GM21717 (cell line): ENCODE data around the gene SCD5.

ENCODE experiments used
- ATAC-seq: cut with Tn5 transposase; IDR thresholded peaks from one replicate; pipeline ENCODE4 v1.9.1; 2021; ENCODE audit warnings: mild to moderate bottlenecking, moderate library complexity; ENCODE audit not compliant: unreplicated experiment

The SCD5 gene

DNA sequence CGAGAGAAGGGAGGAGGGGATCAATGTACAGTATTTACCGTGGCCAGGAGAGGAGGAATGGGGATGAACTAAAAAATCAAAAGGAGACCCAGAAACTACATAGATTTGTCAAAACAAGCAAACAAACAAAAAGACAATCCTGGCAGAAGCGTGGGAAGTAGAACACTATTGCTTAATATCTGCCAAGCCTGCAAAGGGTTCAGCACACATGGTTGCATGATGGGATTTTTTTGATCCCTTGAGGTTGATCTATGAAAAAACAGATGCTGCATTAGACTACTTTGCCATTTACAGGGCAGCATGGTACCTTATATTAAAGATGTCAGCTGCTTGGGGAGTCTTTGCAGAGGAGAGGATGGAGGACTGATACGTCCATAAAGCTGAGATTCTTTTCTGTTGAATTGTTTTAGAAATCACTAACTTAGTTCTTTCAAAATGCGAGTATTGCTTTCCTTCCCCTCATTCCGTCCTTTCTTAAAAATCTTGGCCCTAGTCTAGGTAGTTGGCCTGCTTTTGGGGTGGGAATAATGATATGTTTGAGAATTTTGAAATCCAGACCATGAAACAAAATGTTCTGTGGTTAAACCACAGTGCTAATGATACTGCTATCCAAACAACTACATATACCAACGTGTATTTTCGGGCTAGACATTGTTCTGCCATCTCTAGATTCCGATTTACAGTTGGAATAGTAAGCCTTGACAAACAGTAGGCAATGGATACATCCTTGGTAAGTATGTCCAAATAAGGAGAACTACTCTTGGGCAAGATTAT lies 197.2 kb downstream of the SCD5 start:
- no peak for ATAC-seq

DNA sequence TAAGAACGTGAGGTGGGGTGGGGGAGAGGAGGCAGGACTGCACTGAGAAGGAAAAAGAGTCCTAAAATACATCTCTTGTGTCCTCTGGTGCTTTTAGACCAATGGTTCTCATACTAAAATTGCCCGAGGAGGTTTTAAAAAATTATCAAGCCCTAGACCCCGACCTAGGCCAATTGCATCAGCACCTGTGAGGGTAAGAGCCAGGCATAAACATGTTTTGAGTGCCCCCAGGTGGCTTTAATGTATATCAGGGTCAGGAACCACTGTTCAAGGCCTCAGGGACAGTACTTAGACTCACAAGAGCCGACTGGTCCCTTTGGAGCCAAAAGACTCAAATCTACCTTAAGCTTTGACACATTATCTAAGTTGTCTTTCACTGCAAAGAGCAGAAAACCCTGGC lies 199.3 kb downstream of the SCD5 start:
- no peak for ATAC-seq

GRCh38 chr4:82594456-82594855 lies 204.1 kb downstream of the SCD5 start:
- ATAC-seq, result no peak

GRCh38 chr4:82593411-82593810 lies 205.2 kb downstream of the SCD5 start:
- ATAC-seq, result no peak

- no peak for ATAC-seq
These were observed 206.0 kb downstream of the SCD5 start for GRCh38 chr4:82592639-82593038.

- no peak for ATAC-seq
These were observed 207.0 kb downstream of the SCD5 start for GRCh38 chr4:82591592-82591991.

DNA sequence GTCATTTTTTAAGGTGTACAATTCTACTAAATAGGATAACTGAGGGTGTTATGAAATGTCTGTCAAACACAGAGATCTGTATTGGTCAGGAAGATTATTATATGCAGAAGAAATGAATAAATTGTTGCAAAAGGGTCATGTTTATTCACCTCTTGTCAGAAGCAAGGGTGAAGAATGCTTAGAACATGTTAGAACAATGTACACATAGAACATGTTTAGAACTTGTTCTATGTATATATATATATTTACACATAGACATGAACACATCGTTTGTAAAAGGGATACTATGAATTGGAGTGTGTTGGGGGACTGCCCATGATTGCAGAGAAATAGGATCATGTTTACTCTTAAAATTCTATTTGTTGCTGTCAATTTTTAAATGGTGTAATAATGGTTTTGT lies 208.8 kb downstream of the SCD5 start:
- ATAC-seq, result no peak

GRCh38 chr4:82588771-82589270 lies 209.8 kb downstream of the SCD5 start:
- no peak for ATAC-seq

GRCh38 chr4:82587826-82588540 lies 210.6 kb downstream of the SCD5 start:
- no peak for ATAC-seq

DNA sequence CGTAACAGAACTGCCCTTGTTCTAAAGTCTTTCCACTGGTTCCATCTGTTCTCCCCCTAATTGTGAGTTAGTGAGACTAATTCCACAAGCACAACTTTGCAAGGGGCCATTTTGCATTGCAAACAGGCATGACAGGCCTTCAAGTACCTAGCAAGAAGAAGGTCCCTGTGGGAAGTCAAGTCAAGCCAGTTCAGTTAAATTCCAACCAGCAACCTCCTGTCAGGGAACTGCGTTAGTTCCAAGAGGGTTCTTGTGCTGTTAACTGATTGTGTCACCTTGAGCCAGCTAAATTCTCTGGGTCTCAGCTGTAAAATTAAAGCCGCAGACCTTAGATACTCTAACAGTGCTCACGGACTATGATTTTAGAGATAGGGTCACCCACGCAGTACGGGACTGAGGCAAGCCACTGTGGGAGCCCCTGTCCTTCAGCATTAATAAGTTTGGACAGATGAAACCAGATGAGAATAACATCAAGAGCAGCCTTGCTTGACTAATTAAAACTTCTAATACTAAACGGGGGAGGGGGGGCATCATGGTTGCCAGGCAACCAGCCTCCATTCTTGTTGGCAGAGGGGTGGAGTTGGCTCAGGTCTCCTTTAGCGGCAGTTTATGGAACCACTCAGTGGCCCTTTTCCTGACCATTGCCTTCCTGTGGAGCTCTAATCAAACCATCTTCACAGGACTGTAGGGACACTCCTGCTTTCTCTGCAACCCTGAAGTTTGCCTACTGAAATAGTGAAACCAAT lies 212.7 kb downstream of the SCD5 start:
- no peak for ATAC-seq

- ATAC-seq, result no peak
These were observed 213.7 kb downstream of the SCD5 start for GRCh38 chr4:82584931-82585330.

DNA sequence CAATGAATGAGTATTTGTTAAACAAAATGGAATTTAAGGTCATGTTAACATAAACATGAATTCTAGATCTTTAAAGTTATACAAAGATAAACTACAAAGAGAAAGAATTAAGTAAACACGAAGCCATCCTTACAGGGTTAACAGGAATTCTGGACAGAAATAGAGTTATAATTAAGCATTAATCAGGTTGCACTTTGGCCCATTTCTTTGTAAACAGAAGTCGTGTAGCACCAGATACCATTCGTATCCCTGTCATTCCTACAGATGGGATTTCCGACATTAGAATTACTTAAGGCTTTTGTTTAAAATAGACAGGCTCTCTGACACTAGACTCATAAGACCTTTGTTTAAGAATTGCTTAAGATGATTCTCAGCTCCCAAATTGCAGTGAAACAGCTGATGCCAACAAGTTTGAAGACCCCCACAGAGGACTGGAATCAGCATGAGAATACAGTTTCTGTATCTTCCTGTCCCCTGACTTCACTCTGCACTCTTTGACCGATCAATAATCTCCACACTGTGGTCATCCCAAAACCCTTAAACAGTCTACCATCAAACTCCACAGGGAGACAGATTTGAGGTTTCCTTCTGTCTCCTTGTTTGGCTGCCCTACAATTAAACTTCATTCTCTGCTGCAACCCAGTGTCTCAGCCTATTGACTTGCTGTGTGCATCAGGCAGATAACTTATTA lies 214.6 kb downstream of the SCD5 start:
- ATAC-seq, result no peak

- ATAC-seq, result no peak
These were observed 218.7 kb downstream of the SCD5 start for GRCh38 chr4:82579932-82580331.
